Smooth muscle cell (in vitro differentiated cells): Measurements from ENCODE around the gene MYH16. TPM values are rescaled to one million over a fixed set of nuclear protein-coding genes. Genes with fewer than 3 reads are reported as not detected.

Source experiments
- DNase-seq: peaks from one replicate; lab custom pipeline; 2025; ENCODE audit not compliant: unreplicated experiment; lab: John Stamatoyannopoulos, UW
- H2AFZ ChIP-seq: fragments of 200-600 bp; sonication (generic); 2 replicates; pipeline ENCODE4 v1.6.0; 2016; ENCODE audit warnings: antibody characterized with exemption, low read depth, mild to moderate bottlenecking
- H3F3A ChIP-seq: fragments of 200-600 bp; sonication (generic); 2 replicates; pipeline ENCODE4 v1.6.0; 2017; ENCODE audit warnings: antibody characterized with exemption, low read depth
- H3K27ac ChIP-seq: fragments of 200-600 bp; sonication (generic); 2 replicates; pipeline ENCODE4 v1.5.1; 2016; ENCODE audit warnings: low read depth, mild to moderate bottlenecking
- H3K27me3 ChIP-seq: fragments of 200-600 bp; sonication (generic); 2 replicates; pipeline ENCODE4 v1.6.1; 2016; ENCODE audit warnings: low read depth, mild to moderate bottlenecking
- H3K36me3 ChIP-seq: fragments of 200-600 bp; sonication (generic); 2 replicates; pipeline ENCODE4 v1.5.1; 2016; ENCODE audit warnings: low read depth
- H3K4me1 ChIP-seq: fragments of 200-600 bp; sonication (generic); 2 replicates; pipeline ENCODE4 v1.5.1; 2016; ENCODE audit warnings: low read depth
- H3K4me2 ChIP-seq: fragments of 200-600 bp; sonication (generic); 2 replicates; pipeline ENCODE4 v1.6.0; 2016; ENCODE audit warnings: mild to moderate bottlenecking
- H3K4me3 ChIP-seq: fragments of 200-600 bp; sonication (generic); 2 replicates; pipeline ENCODE4 v1.5.1; 2016; ENCODE audit warnings: mild to moderate bottlenecking
- H3K79me2 ChIP-seq: fragments of 200-600 bp; sonication (generic); 2 replicates; pipeline ENCODE4 v1.6.0; 2016; ENCODE audit warnings: low read depth, mild to moderate bottlenecking
- H3K9ac ChIP-seq: fragments of 200-600 bp; sonication (generic); 2 replicates; pipeline ENCODE4 v1.6.0; 2016; ENCODE audit warnings: low read depth
- H3K9me3 ChIP-seq: fragments of 200-600 bp; sonication (generic); replicated peaks from 2 replicates; pipeline ENCODE4 v1.5.1; 2016; ENCODE audit warnings: low read depth
- H4K20me1 ChIP-seq: fragments of 200-600 bp; sonication (generic); 2 replicates; pipeline ENCODE4 v1.6.0; 2016; ENCODE audit warnings: low read depth
- WGBS: methylation state at CpG from one replicate; pipeline ENCODE4 v1.1.7; 2016; ENCODE audit warnings: low lambda C conversion rate; 5-methylcytosine and 5-hydroxymethylcytosine counted together
- polyA plus RNA-seq: library from polyadenylated mRNA; unstranded; fragments of >200 nt; fragmentation: Nextera tagmentation; extraction: Ambion mirVana; gene quantifications from 2 replicates; pipeline ENCODE4 v1.2.1, GENCODE V29; 2016
- total RNA-seq: library from RNA; depleted of rRNA; stranded (reverse); fragments of >200 nt; gene quantifications from 2 replicates; pipeline ENCODE4 v1.2.3, GENCODE V29; 2014
- TF ChIP-seq, protein P1 (sequence below): fragments of 200-600 bp; sonication (generic); IDR thresholded peaks from 2 replicates; pipeline ENCODE4 v1.5.1; 2017; ENCODE audit warnings: borderline replicate concordance, mild to moderate bottlenecking, antibody characterized with exemption; ENCODE audit not compliant: insufficient read depth, poor library complexity, severe bottlenecking

The MYH16 gene
- total and polyA plus RNA-seq, 2 experiments from 2014 or later: not detected

DNA sequence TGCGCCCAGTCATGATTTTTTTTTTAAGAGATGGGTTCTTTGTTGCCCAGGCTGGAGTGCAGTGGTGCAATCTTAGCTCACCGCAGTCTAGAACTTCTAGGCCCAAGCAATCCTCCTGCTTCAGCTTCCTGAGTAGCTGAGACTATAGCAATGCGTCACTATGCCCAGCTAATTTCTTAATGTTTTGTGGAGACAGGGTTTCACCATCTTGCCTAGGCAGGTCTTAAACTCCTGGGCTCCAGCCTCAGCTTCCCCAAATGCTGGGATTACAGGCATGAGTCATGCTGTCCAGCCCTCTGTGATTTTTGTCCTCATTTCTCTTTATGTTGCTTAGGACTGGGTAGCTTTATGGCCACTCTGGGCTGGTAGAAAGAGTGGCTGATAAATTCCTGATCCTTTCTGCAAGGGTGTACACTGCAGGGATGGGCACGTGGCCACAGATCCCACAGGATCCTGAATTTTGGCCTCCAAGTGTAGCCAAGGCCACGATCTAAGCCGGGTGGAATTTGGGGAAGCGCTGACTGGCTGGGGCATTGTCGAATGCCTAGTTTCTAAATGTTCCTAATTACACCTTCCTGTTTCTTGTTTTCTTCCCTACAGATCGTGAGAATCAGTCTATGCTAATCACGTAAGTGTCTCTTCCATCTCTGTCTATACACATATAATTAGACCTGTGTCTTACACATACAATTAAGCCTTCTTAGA lies 24.1 kb upstream of the MYH16 start:
- H3K4me1 ChIP-seq: no peaks in the 10 kb centered on the region
- DNase-seq: no peak
- TF ChIP-seq, protein P1, sequence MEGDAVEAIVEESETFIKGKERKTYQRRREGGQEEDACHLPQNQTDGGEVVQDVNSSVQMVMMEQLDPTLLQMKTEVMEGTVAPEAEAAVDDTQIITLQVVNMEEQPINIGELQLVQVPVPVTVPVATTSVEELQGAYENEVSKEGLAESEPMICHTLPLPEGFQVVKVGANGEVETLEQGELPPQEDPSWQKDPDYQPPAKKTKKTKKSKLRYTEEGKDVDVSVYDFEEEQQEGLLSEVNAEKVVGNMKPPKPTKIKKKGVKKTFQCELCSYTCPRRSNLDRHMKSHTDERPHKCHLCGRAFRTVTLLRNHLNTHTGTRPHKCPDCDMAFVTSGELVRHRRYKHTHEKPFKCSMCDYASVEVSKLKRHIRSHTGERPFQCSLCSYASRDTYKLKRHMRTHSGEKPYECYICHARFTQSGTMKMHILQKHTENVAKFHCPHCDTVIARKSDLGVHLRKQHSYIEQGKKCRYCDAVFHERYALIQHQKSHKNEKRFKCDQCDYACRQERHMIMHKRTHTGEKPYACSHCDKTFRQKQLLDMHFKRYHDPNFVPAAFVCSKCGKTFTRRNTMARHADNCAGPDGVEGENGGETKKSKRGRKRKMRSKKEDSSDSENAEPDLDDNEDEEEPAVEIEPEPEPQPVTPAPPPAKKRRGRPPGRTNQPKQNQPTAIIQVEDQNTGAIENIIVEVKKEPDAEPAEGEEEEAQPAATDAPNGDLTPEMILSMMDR: no peak

DNA sequence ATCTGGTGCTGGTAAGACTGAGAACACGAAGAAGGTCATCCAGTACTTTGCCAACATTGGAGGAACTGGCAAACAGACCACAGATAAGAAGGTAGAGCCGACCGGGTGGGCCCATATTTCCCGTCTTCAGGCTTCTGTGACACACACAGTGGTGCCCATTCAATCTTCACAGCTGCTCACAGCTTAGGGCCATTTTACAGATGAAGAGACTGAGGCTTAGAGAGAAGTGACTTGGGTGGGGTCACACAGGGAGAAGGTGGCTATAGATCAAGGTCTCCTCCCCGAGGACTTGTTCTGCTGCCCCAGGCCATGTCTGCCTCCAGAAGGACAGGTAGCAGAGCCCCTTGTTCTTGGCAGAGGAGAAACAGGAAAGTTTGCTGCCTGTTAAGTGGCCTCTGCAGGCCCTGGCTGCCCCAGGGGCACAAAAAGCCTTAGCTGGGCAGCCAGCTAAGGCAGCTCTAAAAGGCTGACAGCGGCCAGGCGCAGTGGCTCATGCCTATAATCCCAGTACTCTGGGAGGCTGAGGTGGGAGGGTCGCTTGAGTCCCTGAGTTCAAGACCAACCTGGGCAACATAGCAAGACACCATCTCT lies 22.6 kb upstream of the MYH16 start:
- H3K9ac ChIP-seq: no peak overlapping the region
- H4K20me1 ChIP-seq: no peaks in the 10 kb centered on the region
- no peaks in the 10 kb centered on the region for H3K79me2 ChIP-seq
- H3K4me1 ChIP-seq: no peaks in the 10 kb centered on the region
- 84% methylated on average over 8 of the region's 8 CpGs for WGBS
- H3F3A ChIP-seq: no peaks in the 10 kb centered on the region
- H3K27ac ChIP-seq: no peak overlapping the region
- DNase-seq: no peak
- no peaks in the 10 kb centered on the region for H3K27me3 ChIP-seq
- no peaks in the 10 kb centered on the region for H3K36me3 ChIP-seq
- no peaks in the 10 kb centered on the region for H3K9me3 ChIP-seq
- H3K4me3 ChIP-seq: no peak overlapping the region
- TF ChIP-seq, protein P1: no peak
- H3K4me2 ChIP-seq: no peak overlapping the region
- H2AFZ ChIP-seq: no peak overlapping the region

More for the DNA sequence above, 24.1 kb upstream of the MYH16 start:
- Histone ChIP-seq H3K9ac (no peak overlapping the region), H3K4me2 (no peak overlapping the region), H3F3A (no peaks in the 10 kb centered on the region), H2AFZ (no peak overlapping the region), H3K36me3 (no peaks in the 10 kb centered on the region), H4K20me1 (no peaks in the 10 kb centered on the region), H3K27ac (no peak overlapping the region), H3K27me3 (no peaks in the 10 kb centered on the region), H3K79me2 (no peaks in the 10 kb centered on the region), H3K9me3 (no peaks in the 10 kb centered on the region), H3K4me3 (no peak overlapping the region)
- 80% methylated on average over 10 of the region's 10 CpGs for WGBS

DNA sequence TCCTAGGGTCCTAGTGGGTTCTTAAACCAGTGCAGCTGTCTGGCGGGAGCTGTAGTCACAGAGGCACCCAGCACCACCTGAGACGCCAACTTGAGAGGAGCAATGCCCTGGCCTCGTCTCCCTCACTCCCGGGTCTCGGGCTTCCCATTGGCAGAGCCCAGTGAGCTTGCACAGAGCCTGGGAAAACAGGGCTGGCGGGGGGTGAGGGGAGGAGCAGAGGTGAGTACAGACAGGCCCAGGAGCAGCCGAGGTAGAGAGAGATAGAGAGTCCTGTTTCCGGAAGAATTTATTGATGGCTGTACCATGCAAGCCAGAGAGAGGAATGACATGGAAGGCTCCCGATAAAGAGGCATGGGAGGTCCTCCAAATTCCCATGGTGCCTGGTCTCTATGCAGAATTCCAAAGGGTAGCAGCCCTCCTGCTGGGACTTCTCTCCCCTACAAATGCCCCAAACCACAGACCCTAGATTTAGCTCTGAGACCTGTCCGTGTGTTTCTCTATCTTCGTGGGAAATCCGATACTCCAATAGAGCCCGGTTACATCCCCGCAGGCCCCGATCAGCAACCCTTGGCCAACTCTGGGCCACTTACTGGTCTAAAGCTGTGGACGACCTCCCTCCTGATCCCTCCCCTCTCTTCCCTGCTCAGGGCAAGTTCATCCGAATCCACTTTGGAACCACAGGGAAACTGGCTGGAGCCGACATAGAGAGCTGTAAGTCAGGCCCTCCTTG lies 20.3 kb upstream of the MYH16 start:
- no peak for DNase-seq
- H2AFZ ChIP-seq: no peak overlapping the region
- no peaks in the 10 kb centered on the region for H4K20me1 ChIP-seq
- H3F3A ChIP-seq: no peaks in the 10 kb centered on the region
- no peaks in the 10 kb centered on the region for H3K79me2 ChIP-seq
- TF ChIP-seq, protein P1: no peak
- H3K9ac ChIP-seq: no peak overlapping the region
- H3K36me3 ChIP-seq: no peaks in the 10 kb centered on the region
- WGBS: 80% methylated on average over 18 of the region's 18 CpGs
- H3K4me3 ChIP-seq: no peak overlapping the region
- H3K4me1 ChIP-seq: no peaks in the 10 kb centered on the region
- no peaks in the 10 kb centered on the region for H3K27me3 ChIP-seq
- no peaks in the 10 kb centered on the region for H3K9me3 ChIP-seq
- H3K27ac ChIP-seq: no peak overlapping the region
- no peak overlapping the region for H3K4me2 ChIP-seq
